NCI-H1930 (cell line): ENCODE measurements around the gene FGD3.

Source experiments
- DNase-seq, 2 experiments: peaks; one replicate each; lab custom pipeline; 2025; lab: John Stamatoyannopoulos, UW

Gene FGD3

DNA sequence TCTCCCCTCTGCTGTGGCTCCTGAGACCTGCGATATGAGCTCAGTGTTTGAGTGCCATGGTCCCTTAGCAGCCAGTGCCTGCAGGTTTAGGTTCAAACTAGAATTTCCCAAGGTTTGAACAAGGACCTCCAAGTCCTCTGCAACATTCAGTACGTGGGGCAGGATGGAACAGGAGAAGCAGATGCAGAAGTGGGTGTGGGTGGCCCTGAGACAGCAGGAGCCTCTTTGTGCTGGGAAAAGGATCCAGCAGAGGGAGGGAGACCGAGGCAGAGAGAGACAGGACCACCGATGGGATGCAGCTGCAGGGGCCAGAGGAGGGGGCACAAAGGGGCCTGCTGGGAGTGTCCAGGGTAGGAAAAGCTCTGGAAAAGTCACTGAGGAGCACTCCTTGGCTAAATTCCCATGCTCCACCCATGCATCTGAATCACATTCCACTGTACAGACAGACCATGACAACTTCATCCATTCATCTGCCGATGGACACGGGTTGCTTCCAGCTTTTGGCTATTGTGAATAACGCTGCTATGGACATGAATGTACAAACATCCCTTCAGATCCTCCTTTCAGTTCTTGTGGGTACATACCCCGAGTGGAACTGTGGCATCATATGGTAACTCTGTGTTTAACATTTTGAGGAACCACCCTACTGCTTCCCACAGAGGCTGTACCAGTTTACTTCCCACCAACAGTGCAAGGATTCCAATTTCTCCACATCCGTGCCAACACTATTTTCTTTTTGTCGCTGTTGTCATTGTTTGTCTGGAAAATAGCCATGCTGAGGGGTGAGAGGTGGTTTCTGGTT lies 84.5 kb downstream of the FGD3 start:
- no peak for DNase-seq

DNA sequence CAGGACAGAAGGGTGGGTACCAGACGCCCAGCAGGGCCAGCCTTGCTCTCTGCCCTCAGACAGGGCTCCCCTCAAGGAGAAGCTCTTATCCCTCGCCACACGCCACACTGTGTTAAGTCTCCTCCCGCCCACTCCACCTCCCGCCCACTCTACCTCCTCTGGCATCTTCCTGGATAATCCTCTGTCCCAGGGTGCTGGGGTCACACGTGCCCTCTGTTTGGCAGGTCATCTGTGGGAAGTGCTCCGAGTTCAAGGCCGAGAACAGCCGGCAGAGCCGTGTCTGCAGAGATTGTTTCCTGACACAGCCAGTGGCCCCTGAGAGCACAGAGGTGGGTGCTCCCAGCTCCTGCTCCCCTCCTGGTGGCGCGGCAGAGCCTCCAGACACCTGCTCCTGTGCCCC lies 85.2 kb downstream of the FGD3 start:
- no peak for DNase-seq

DNA sequence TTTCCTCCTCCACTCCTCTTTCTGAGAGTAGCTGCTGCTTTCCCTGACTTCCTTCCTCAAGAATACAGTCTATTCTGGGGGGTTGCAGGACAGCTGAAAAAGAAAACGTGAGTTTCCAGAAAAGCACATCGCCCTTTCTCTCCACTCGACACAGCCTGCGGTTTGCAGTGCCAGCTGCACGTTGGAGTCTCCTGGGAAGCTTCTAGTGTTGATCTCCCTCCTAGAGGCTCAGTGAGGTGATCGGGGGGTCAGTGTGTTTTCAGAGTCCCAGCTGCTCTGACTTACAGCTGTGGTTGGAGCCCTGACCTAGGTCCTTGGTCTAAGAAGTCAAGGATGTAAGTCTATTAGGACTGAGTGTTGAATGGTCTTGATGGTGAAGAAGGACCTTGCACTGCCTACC lies 86.2 kb downstream of the FGD3 start:
- no peak for DNase-seq

DNA sequence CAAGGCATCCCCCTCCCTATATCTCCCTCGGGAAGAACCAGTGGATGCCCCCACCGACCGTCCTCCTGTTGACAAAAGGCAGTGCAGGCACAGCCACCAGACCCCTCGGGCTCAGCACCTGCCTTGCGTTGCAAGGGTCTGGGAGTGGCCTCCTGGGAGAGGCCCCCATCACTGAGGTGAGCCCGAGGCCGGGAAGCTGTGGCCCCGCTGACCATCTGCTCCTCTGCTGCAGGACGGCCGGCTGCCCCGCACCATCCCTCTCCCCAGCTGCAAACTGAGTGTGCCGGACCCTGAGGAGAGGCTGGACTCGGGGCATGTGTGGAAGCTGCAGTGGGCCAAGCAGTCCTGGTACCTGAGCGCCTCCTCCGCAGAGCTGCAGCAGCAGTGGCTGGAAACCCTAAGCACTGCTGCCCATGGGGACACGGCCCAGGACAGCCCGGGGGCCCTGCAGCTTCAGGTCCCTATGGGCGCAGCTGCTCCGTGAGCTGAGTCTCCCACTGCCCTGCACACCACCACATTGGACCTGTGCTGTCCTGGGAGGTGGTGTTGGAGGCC lies 87.9 kb downstream of the FGD3 start:
- DNase-seq: no peak

DNA sequence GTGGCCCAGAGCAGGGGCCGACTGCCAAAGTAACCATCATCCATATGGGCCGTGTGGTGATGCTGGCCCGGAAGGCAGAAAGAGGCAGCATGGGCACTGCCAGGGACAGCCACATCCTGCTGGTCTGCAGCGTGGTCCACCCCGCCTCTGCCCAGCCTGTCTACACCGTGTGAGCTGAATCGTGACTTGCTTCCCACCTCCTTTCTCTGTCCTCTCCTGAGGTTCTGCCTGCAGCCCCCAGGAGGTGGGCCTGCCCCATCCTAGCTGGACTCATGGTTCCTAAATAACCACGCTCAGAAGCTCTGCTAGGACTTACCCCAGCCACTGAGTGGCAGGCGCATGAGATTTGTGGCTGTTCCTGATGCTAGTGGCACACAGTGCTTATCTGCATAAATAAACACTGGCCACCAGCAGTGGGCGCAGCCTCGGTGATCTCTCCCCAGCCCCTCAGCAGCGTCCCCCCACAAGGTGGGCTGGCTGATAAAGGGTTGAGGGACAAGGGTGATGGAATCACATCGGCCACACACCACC lies 88.6 kb downstream of the FGD3 start:
- DNase-seq: no peak

DNA sequence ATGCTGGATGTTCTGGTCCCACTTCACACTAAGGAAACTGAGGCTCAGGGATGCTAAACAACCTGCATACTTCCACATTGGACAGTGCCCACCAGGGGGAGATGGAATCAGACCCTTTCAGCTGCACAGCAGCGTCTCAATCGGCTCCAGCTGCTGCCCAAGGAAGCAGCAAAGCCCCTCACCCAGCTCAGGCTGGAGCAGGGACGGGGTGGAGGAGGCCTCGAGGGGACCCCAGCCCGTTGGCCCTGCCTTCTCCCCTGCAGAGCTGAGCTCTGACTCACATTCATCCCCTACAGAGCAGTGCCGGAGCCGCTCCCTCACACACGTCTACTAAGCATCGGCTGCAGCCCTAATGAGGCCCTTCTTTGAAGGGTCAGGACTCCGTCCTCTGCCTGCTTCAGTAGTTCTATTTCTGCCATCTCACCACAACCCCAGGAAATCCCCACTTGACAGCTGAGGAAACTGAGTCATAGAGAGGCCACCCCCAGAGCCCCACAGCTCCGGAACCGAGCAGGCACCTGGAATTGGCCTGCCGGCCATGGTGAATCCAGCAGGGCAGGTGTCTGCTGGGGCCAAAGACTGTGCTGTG lies 89.7 kb downstream of the FGD3 start:
- DNase-seq: no peak

DNA sequence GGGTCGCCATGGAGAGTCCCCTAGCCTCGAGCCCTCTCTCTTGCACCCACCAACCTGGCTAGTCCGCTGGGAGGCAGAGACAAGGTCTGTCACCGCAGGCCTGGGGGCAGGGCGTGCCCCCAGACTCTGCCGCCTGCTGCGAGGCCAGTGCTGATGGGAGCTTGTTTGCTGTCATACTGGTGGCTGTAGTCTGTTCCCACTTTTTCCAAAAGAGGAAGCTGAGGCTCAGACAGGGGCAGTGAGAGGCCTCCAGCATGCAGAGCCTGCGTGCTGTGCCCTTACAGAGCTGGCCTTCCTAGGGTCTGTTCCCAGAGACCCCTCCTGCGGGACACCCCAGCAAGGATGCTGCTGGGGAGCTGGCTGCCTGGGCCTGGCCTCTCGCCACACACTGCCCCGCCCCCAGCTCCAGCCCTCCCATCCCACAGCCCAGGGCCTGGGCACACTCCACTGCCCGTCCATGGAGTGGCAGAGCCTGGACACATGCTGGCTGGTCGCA lies 90.2 kb downstream of the FGD3 start:
- DNase-seq: no peak

DNA sequence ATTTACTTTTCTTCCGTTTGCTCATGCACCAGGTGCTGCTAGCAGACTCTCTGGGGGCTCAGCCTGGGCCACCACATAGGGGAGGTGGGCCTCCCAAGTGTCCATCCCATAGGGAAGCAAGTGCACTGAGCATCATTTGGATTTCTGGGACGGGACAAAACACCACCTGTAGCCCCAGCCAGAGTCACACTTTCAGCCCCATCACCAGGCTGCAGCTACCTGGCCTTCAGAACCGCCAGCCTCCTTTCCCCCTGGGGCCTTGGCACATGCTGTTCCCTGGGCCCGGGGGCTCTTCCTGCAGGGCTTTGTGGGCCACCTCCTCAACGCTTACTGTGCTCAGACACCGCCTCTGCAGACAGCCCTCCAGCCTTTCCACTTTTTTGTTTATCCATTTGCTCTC lies 91.6 kb downstream of the FGD3 start:
- DNase-seq: no peak

DNA sequence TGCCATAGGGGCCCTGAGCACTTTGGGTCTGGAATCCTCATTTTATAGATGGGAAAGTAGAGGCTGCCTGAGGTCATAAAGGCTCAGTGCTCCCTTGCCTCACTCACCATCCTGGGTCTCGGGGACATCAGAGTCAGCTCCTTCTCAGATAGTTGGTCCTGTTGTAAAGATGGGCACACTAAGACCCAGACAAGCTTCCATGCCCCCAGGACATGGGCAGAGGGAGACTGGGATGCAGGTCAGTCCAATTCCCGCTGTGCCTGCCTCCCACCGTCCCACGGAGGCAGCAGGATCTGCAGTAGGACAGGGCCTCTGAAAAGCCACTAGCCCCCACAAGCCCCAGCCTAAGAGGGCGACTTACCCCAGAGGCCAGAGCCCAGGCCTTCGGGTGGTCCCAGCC lies 92.1 kb downstream of the FGD3 start:
- DNase-seq: no peak

DNA sequence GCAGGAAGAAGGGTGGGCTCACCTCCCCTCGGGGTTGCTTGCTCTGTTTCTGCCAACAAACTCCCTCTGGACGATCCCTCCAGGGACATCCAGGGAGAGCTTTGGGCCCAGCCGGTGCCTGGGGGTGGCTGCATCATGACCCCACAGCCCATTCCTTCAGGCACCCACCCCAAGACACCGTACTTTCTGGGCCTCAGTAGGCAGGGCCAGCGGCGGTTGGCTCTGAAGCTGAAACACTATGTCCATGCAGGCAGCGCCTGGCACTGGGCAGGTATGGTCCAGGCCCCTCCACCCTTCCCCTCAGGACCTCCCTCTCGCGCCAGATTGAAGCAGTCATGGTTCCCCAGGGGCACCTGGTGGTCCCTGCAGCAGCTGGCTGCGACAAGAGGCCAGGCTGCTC lies 92.7 kb downstream of the FGD3 start:
- DNase-seq: no peak

DNA sequence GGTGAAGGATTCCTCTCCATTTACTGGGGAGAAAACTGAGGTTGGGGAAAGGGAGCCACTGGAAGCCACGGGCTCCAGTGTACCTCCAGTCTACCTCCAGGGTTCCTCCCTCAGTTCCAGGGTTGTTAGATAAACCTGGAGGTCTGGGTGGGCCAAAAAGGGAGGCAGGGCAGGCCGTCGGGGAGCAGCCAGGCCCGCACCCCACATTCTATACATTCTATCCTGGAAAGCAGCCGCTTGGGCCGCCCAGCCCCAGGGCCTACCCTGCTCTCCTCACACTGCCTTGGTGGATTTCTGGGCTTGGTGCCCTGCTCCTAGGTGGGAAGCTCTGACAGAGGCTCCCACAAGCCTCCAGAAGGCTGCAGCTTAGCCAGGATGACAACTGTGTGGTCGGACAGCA lies 93.1 kb downstream of the FGD3 start:
- no peak for DNase-seq

DNA sequence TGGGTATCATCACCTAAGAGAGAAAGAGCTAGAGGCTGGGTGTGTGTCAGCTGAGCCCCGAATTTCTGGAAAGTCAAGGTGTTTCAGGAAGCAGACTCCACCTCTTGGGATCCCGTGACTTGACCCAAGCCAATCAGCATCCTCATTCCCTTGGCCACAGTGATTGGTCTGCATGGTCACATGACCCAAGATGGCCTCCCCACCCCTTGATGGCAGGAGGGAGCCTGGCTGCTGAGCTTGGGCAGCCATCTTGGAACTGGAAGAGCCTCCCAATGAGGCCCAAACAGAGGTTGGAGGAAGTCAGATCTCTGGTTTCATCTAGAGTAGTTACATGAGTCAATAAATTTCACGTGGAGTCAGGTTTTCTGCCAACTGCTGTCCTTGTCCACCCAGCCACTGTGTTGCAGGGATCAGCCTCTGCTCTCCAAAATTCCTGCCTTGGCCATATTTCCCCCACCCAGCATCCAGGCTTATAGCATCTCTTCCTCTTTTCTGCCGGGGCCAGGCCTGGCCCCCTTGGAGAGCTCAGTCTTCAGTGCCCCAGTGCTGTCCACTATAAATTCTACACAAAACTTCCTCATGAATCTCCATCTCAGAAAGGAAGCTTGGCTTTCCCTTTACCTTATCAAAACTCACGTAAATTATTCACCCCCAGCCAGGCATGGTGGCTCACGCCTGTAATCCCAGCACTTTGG lies 93.9 kb downstream of the FGD3 start:
- DNase-seq: peak in 1 of 2 experiments; percentile 8

DNA sequence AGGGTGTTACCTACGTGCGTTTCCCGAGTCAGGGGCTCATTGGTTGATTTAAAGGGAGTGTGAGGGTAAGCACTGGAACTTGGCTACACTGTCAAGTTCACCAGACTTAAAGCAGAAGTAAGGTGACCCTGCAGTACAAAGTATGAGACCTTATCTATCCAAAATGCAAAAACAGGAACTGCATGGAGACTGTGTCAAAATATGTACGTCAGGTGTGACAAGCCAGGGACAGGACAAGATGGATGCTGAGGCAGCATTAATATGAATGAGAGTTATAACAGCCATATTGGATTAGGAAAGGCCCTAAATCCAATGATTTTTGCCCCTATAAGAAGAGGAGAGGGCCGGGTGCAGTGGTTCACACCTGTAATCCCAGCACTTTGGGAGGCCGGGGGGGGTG lies 95.8 kb downstream of the FGD3 start:
- no peak for DNase-seq

DNA sequence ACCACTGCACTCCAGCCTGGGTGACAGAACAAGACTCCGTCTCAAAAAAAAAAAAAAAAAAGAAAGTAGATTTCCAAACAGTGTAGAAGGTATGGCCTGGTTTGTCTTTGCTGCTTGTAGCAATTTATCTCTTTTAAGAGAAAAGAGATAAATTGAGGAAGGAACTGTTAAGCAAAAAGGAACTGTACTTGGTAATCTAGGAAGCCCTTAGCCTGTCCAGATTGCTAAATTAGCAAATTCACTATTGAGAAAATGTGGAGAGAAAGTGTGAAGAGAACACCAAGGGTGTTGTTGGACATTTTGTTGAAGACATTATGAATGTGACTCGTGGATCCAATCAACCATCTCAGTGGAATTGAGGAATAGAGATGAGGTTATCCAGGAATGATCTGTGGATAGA lies 98.2 kb downstream of the FGD3 start:
- DNase-seq: no peak

DNA sequence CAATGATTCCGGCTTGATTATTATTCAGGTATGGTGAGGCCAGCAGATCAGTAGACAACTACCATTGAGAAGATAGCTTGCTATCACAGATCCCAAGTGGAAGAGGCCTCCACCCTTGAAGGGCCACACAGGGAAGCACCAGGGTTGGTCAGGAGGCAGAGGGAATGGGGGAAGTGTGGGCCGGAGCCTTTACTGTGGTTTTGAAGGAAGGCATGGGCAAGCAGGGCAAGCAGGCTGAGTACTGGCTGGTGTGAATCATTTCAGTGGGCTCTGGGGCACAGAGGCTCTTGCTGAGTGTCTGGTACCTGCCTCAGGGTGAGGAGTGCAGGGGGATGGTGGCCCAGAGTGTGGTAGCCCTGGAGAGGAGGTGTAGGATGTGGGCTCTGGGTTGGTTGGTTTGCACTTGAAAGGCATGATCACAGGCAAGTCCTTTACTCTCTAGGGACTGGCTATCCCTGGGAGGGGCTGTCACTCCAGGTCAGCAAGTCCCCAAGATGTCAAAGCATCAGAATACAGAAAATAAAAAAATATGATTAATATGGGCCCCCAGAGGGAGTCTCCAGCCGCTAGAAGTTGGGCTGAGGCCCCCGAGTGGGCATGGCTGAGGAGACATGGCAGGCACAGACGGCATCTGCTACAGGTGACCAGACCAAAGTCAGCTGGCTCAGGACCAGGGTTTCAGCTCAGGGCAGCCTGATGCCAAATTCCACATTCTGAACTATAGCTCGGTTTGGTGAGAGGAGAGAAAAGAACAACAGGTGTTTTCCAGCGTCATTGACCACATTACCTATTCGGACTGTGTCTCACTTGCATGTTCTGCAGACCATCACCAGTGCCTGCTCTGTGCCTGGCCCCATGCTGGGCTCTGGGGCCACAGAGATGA lies 101.5 kb downstream of the FGD3 start:
- no peak for DNase-seq

DNA sequence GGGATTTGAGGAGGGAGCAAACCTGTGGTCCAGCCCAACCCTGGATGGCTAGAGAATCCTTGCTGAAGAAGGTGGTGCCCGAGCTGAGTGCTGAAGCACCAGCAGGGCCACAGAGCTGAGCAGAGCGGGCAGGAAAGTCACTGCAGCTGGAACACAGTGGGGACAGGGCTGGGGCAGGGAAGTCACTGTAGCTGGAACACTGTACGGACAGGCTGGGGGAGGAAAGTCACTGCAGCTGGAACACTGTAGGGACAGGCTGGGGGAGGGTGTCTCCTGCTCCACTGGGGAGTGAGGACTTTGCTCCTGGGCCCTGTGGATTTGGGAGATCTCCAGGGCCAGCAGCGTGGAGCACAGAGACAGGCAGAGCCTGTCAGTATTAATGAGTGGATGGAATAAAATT lies 102.2 kb downstream of the FGD3 start:
- no peak for DNase-seq

DNA sequence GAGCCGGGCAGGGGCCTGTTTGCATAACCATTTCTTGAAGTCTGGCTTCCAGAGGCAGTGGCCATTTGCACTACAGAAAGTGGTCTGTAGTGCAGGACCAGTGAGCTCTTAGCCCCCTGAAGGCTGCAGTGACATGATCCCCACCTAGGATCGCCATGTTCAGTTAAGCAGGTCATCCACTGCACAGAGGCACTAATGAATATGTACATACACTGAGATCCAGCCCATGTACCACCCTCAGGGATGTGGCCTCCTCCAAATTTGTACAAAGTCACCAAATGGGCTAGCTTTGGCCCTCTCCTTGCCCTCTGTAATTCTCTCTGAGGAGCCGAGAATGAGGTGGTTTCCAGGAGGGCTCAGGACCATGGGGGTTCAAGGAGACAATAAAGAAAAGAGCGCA lies 102.9 kb downstream of the FGD3 start:
- DNase-seq: no peak

DNA sequence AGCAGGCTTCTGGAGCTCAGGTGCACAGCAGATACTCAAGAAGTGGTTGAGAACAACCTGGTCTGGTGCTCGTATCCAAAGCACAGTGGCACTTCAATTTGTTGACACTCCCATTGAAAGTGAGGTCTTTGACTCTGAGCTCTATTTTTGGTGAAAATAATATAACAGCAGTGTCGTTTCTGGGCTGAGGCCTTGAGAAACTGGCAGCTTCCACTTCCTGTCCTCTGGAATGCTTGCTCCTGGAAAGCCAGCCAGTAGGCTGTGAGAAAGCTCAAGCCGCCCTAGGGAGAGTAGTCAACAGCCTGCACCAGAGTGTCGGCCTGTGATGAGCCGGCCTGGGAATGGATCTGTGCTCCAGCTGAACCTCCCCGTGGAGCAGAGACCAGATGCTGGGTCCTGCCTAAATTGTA lies 104.4 kb downstream of the FGD3 start:
- DNase-seq: no peak

DNA sequence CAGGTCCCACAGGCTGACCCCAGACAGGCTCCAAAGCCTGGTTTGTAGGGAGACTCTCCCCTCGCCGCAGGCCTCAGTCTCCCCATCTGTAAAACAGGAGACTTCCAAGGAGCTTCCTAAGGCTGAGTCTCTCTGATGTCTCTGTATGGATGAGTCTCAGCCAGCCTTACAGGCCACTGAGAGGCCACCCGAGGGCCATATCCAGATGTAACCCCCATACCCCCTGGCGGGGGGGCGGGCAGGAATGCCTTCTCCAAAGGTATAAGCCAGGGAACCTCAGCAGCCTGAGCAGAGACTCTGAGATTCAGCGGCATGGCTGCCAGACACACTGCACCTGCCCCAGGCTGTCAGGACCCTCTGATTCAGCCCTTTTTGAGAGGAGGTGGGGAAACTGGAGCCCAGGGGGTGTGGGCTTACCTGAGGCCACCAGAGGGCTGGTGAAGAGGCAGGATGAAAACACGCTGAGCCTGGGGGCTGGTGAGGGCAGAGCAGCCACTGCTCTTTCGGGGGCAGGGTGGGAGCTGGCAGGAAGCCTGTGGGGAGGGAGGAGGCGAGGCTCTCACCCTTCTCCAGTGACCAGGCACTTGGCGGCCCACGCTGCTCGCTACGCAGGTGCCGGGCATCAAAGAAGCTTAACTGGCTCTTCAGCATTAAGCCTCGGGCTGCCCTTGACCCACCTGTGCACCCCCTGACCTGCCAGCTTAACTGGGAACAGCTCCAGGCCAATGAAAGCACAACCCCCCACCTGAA lies 105.6 kb downstream of the FGD3 start:
- no peak for DNase-seq

DNA sequence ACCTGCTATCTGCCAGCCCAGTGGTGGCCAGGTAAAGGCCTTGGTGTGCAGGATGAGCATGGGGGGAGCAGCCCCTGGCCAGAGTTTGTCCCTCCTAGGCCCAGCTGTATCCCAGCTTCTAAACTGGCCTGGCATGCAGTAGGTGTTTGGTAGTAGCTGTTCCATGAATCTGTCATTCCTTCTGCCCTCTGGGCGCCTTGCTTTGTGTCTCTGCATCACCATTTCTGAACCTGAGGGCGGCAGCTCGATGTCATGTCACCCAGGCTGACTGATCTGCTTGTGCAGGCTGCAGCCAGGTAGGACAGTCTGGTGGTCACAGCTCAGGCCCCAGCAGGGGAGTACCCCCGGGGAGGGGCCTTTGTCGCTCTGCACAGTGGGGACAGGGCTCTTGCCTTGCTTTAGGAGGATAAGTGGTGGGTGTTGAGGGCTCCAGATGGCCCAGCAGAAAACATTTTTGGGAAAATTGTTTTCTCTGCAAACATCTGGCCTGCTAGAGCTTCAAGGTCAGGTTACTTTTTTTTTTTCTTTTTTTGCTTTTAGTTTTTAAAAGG lies 106.5 kb downstream of the FGD3 start:
- DNase-seq: no peak
